Natural killer cell (primary cell): ENCODE data around the gene SH3BP5. TPM values are rescaled to one million over a fixed set of nuclear protein-coding genes. Genes with fewer than 3 reads are reported as not detected.

ENCODE experiments used
- ATAC-seq, 3 donors: fragments of 150-1000 bp in 2 of 3; fragments of 200-7000 bp in 1 of 3; cut with Tn5 transposase; 1 replicate in 1 of 3; 2 replicates in 2 of 3; pipeline ENCODE4 v1.10.0; 2021; ENCODE audit warnings: mild to moderate bottlenecking in 2 of 3, moderate library complexity in 2 of 3
- DNase-seq, 2 donors: peaks; one replicate each; pipeline versions ENCODE4 v3.0.0 to v3.0.0-alpha.2; 2013 to 2021; ENCODE audit warnings: mixed read lengths in 1 of 2
- H3K27ac ChIP-seq: one replicate; pipeline ENCODE4 v1.5.1; 2013; ENCODE audit warnings: mild to moderate bottlenecking, low read length
- H3K27me3 ChIP-seq: one replicate; pipeline ENCODE4 v1.6.1; 2013; ENCODE audit warnings: low read length; ENCODE audit not compliant: control insufficient read depth, insufficient read depth
- H3K36me3 ChIP-seq: one replicate; pipeline ENCODE4 v1.6.1; 2013; ENCODE audit warnings: low read length; ENCODE audit not compliant: control insufficient read depth, insufficient read depth
- H3K4me1 ChIP-seq: one replicate; pipeline ENCODE4 v1.6.1; 2013; ENCODE audit warnings: low read length; ENCODE audit not compliant: control insufficient read depth, insufficient read depth
- H3K4me3 ChIP-seq: one replicate; pipeline ENCODE4 v1.5.1; 2013; ENCODE audit warnings: low read length
- H3K9me3 ChIP-seq: one replicate; pipeline ENCODE4 v1.6.1; 2013; ENCODE audit warnings: low read length; ENCODE audit not compliant: control insufficient read depth, insufficient read depth
- H3K27ac Mint-ChIP-seq, 2 donors: one replicate each; pipeline ENCODE4 v1.8.0; 2022; ENCODE audit warnings: mild to moderate bottlenecking in 2 of 2, mixed read lengths in 2 of 2, moderate library complexity in 1 of 2
- H3K27me3 Mint-ChIP-seq, 2 donors: one replicate each; pipeline ENCODE4 v1.8.0; 2022; ENCODE audit warnings: low read depth in 2 of 2, mixed read lengths in 2 of 2
- H3K36me3 Mint-ChIP-seq: one replicate; pipeline ENCODE4 v1.8.0; 2022; ENCODE audit warnings: mixed read lengths
- H3K4me1 Mint-ChIP-seq, 2 donors: one replicate each; pipeline ENCODE4 v1.8.0; 2022; ENCODE audit warnings: mixed read lengths in 2 of 2
- H3K4me3 Mint-ChIP-seq: one replicate; pipeline ENCODE4 v1.8.0; 2022; ENCODE audit warnings: mild to moderate bottlenecking, moderate library complexity, mixed read lengths
- H3K9me3 Mint-ChIP-seq, 2 donors: one replicate each; pipeline ENCODE4 v1.8.0; 2022; ENCODE audit warnings: mixed read lengths in 2 of 2
- WGBS: methylation state at CpG from one replicate; pipeline ENCODE4 v1.1.7; 2013; ENCODE audit warnings: missing lambda C conversion rate; ENCODE audit not compliant: insufficient coverage; 5-methylcytosine and 5-hydroxymethylcytosine counted together
- intact Hi-C: fragments of 100-400 bp; cut with micrococcal nuclease; formaldehyde crosslinking; loops from one replicate; pipeline ENCODE4 v1.14.2; 2022
- total RNA-seq, 4 donors: library from RNA; stranded (reverse); fragments of 120-200 nt in 1 of 4; gene quantifications; one replicate each; pipeline versions ENCODE4 v1.2.3 to v1.2.4, GENCODE V29; 2013 to 2022
- TF ChIP-seq, protein P1 (sequence below): fragments of 200-600 bp; IDR thresholded peaks from one replicate; pipeline ENCODE4 v1.8.0; 2022; ENCODE audit warnings: antibody characterized with exemption

The SH3BP5 gene
- total RNA-seq, 3 donors from 2014 or later (not counting 1 experiment from before 2014, with no cell fraction given): 89.4 to 129 (median 91.0) TPM

DNA sequence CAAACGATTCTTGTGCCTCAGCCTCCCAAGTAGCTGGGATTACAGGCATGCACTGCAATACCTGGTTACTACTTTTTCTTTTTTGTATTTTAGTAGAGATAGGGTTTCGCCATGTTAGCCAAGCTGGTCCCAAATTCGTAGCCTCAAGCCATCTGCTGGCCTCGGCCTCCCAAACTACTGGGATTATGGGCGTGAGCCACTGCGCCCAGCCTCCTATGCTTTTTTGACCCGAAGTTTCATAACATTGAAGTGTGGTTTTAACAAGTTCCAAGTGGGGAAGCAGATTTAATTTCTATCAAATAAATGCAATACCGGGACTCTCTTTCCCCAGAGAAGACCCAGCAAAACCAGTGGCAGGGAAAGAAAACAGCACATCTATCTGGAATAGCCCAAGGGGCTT lies 13.7 kb downstream of the SH3BP5 start:
- Histone ChIP-seq H3K4me1 (peaks cover 32% of the 10 kb centered on the region), H3K36me3 (no peaks in the 10 kb centered on the region), H3K27me3 (no peaks in the 10 kb centered on the region), H3K4me3 (no peak overlapping the region), H3K27ac (no peak overlapping the region), H3K9me3 (no peaks in the 10 kb centered on the region)
- Mint-ChIP-seq H3K4me1 (peaks cover 56 to 58% of the 10 kb centered on the region in 2 donors), H3K36me3 (no peaks in the 10 kb centered on the region), H3K4me3 (no peak overlapping the region), H3K27ac (peak overlapping the region in 1 of 2 donors; percentile 29), H3K9me3 (no peaks in the 10 kb centered on the region), H3K27me3 (no peaks in the 10 kb centered on the region)
- TF ChIP-seq, protein P1, sequence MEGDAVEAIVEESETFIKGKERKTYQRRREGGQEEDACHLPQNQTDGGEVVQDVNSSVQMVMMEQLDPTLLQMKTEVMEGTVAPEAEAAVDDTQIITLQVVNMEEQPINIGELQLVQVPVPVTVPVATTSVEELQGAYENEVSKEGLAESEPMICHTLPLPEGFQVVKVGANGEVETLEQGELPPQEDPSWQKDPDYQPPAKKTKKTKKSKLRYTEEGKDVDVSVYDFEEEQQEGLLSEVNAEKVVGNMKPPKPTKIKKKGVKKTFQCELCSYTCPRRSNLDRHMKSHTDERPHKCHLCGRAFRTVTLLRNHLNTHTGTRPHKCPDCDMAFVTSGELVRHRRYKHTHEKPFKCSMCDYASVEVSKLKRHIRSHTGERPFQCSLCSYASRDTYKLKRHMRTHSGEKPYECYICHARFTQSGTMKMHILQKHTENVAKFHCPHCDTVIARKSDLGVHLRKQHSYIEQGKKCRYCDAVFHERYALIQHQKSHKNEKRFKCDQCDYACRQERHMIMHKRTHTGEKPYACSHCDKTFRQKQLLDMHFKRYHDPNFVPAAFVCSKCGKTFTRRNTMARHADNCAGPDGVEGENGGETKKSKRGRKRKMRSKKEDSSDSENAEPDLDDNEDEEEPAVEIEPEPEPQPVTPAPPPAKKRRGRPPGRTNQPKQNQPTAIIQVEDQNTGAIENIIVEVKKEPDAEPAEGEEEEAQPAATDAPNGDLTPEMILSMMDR: no peak
- ATAC-seq: no peak
- intact Hi-C loops: no loop called here
- DNase-seq: no peak
- WGBS: 64% methylated on average over 5 of the region's 8 CpGs

DNA sequence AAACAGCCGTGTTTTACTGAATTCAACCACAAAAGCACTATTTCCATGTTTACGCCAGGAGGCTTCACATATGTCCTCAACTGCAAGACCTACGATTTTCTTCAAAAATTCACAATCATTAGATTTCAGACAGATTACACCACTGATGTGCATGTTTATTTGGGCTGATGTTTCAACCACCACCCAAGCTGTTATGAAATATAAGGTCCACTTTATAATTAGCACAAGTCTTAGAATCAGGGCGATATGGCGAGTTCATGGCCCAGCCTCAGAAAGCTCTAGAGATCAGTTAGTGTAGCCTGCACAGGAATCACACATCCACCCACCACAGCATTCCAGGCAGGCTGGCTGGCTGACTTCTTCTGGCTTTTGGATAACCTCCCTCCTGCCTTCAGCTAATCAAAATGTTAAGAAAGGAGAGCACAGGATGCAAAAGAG lies 15.4 kb downstream of the SH3BP5 start:
- WGBS: 88% methylated on average over 4 of the region's 5 CpGs
- intact Hi-C loops: no loop called here
- H3K36me3 Mint-ChIP-seq: no peaks in the 10 kb centered on the region
- Histone ChIP-seq H3K4me1 (peaks cover 40% of the 10 kb centered on the region), H3K27me3 (no peaks in the 10 kb centered on the region), H3K9me3 (no peaks in the 10 kb centered on the region), H3K27ac (no peak overlapping the region), H3K4me3 (no peak overlapping the region), H3K36me3 (no peaks in the 10 kb centered on the region)
- no peak overlapping the region for H3K4me3 Mint-ChIP-seq
- H3K27ac Mint-ChIP-seq: peak overlapping the region; percentile 3 to 43
- ATAC-seq (no peak), DNase-seq (no peak)
- TF ChIP-seq, protein P1: no peak
- H3K9me3 Mint-ChIP-seq: no peaks in the 10 kb centered on the region
- no peaks in the 10 kb centered on the region for H3K27me3 Mint-ChIP-seq
- peaks cover 61 to 66% of the 10 kb centered on the region in 2 donors for H3K4me1 Mint-ChIP-seq

DNA sequence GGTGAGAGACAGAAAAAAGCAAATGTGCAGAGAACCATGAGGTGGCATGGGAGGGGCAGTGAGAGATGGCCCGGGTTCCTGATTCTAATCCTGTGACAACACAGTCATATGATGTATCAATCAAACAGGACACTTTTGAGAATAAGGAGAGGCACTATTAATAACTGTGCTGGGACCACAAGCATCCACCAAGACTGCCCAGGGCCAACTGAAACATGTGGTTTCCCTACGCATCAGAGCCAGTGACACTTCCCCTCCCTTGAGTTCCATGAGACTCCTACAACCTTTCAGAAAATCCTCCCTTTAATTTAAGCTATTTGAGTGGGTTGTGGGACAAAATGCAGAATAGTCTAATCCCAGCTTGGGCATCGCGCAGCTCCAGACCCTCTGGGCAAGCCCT lies 17.4 kb downstream of the SH3BP5 start:
- Histone ChIP-seq H3K4me3 (no peak overlapping the region), H3K9me3 (no peaks in the 10 kb centered on the region), H3K27ac (no peak overlapping the region), H3K4me1 (peaks cover 49% of the 10 kb centered on the region), H3K36me3 (peaks cover 4% of the 10 kb centered on the region), H3K27me3 (no peaks in the 10 kb centered on the region)
- Mint-ChIP-seq H3K27me3 (no peaks in the 10 kb centered on the region), H3K4me1 (peaks cover 61 to 68% of the 10 kb centered on the region in 2 donors), H3K27ac (peak overlapping the region; percentile 26 to 83), H3K36me3 (peaks cover 7% of the 10 kb centered on the region), H3K4me3 (no peak overlapping the region), H3K9me3 (no peaks in the 10 kb centered on the region)
- TF ChIP-seq, protein P1: no peak
- 56% methylated on average over 4 of the region's 4 CpGs for WGBS
- no peak for ATAC-seq
- intact Hi-C loops: no loop called here
- no peak for DNase-seq

DNA sequence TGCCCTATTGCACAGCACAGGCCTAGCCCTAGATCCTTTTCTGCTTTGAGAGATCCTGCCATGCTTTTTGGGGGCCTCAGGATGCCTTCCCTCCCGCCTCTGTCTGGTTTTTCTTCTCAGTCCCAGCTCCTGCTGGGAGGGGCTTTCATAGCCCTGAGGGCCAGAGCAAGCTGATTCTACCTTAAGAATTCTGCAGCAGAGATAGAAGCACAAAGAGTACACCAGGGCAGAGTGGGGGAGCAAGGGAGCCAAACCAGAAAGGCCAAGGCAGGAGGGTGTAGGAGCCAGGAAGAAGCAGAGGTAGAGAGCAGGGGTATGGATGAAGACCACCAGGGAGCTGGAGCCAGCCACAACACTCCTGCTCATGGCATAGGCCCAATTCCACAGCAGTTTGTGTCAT lies 18.1 kb downstream of the SH3BP5 start:
- TF ChIP-seq, protein P1: no peak
- H3K27me3 Mint-ChIP-seq: no peaks in the 10 kb centered on the region
- DNase-seq (no peak), ATAC-seq (no peak)
- Histone ChIP-seq H3K4me1 (peaks cover 48% of the 10 kb centered on the region), H3K9me3 (no peaks in the 10 kb centered on the region), H3K27me3 (no peaks in the 10 kb centered on the region), H3K27ac (no peak overlapping the region), H3K4me3 (no peak overlapping the region), H3K36me3 (peaks cover 4% of the 10 kb centered on the region)
- no peaks in the 10 kb centered on the region for H3K9me3 Mint-ChIP-seq
- peak overlapping the region; percentile 26 to 83 for H3K27ac Mint-ChIP-seq
- intact Hi-C loops: no loop called here
- WGBS: 90% methylated on average over 1 of the region's 1 CpG
- H3K4me1 Mint-ChIP-seq: peaks cover 60 to 66% of the 10 kb centered on the region in 2 donors
- no peak overlapping the region for H3K4me3 Mint-ChIP-seq
- H3K36me3 Mint-ChIP-seq: peaks cover 7% of the 10 kb centered on the region
